Stimulated activated CD8-positive, alpha-beta memory T cell treated with anti-CD3 and anti-CD28 coated beads, Interleukin-15, amount 100 ng/mL, for 48 hours (primary cell): ENCODE data around the gene MT1H.
"Not testable (repeated sequence)": the region's sequence is repeated elsewhere in the genome, so short reads cannot be mapped to it uniquely, and the experiment has no call there.

Experiments
- DNase-seq, 2 donors: peaks; one replicate each; pipeline ENCODE4 v3.0.0-alpha.2; 2020; ENCODE audit warnings: low read depth in 2 of 2

Gene MT1H

GRCh38 chr16:56684926-56685590, 15.4 kb downstream of the MT1H start:
- DNase-seq: no peak

- DNase-seq: no peak
These were observed 17.1 kb downstream of the MT1H start for GRCh38 chr16:56686758-56687157.

GRCh38 chr16:56688762-56689161, 19.1 kb downstream of the MT1H start:
- DNase-seq: no peak

- no peak for DNase-seq
These were observed 19.6 kb downstream of the MT1H start for GRCh38 chr16:56689171-56689570.

- DNase-seq: no peak
These were observed 21.0 kb downstream of the MT1H start for GRCh38 chr16:56690420-56691122.

- DNase-seq: no peak
These were observed 22.3 kb downstream of the MT1H start for GRCh38 chr16:56691885-56692284.

- no peak for DNase-seq
These were observed 25.6 kb downstream of the MT1H start for GRCh38 chr16:56695246-56695645.

- no peak for DNase-seq
These were observed 28.0 kb downstream of the MT1H start for GRCh38 chr16:56697456-56698155.

GRCh38 chr16:56700195-56700594, 30.6 kb downstream of the MT1H start:
- no peak for DNase-seq

- no peak for DNase-seq
These were observed 31.0 kb downstream of the MT1H start for GRCh38 chr16:56700631-56701030.

- no peak for DNase-seq
These were observed 31.9 kb downstream of the MT1H start for GRCh38 chr16:56701534-56701933.

GRCh38 chr16:56702836-56703235, 33.2 kb downstream of the MT1H start:
- no peak for DNase-seq

- no peak for DNase-seq
These were observed 39.2 kb downstream of the MT1H start for GRCh38 chr16:56708525-56709442.

GRCh38 chr16:56709443-56710040, 39.9 kb downstream of the MT1H start:
- DNase-seq: no peak

GRCh38 chr16:56710181-56710737, 40.6 kb downstream of the MT1H start:
- DNase-seq: no peak

- DNase-seq: no peak
These were observed 42.2 kb downstream of the MT1H start for GRCh38 chr16:56711862-56712261.

GRCh38 chr16:56713794-56714193, 44.2 kb downstream of the MT1H start:
- DNase-seq: no peak

- no peak for DNase-seq
These were observed 45.5 kb downstream of the MT1H start for GRCh38 chr16:56715126-56715525.

- DNase-seq: no peak
These were observed 47.1 kb downstream of the MT1H start for GRCh38 chr16:56716761-56717160.

- not testable (repeated sequence) for DNase-seq
These were observed 47.9 kb downstream of the MT1H start for GRCh38 chr16:56717532-56717931.
